Heart left ventricle (tissue), 16 donors: Measurements from ENCODE around the gene RPL5. TPM values are rescaled to one million over a fixed set of nuclear protein-coding genes. Genes with fewer than 3 reads are reported as not detected.

Experiments used
- ATAC-seq, 4 donors: fragments of 200-7000 bp; cut with Tn5 transposase; one replicate each; pipeline ENCODE4 v1.9.1; 2020 to 2022; ENCODE audit warnings: moderate library complexity in 4 of 4, mild to moderate bottlenecking in 3 of 4, moderate number of reproducible peaks in 1 of 4
- DNase-seq, 5 donors: peaks; one replicate each; pipeline ENCODE4 v3.0.0-alpha.2; 2020
- H3K27ac ChIP-seq, 12 donors: fragments of 200-600 bp; sonication (generic) in 4 of 12; one replicate each; pipeline versions ENCODE4 v1.5.0 to v1.8.0; 2016 to 2022; ENCODE audit warnings: mild to moderate bottlenecking in 2 of 12
- H3K27me3 ChIP-seq, 9 donors: fragments of 200-600 bp; sonication (generic) in 2 of 9; one replicate each; pipeline versions ENCODE4 v1.5.1 to v1.8.0; 2016 to 2022; ENCODE audit warnings: mild to moderate bottlenecking in 3 of 9
- H3K36me3 ChIP-seq, 9 donors: fragments of 200-600 bp; sonication (generic) in 2 of 9; one replicate each; pipeline versions ENCODE4 v1.5.0 to v1.8.0; 2018 to 2022; ENCODE audit warnings: mild to moderate bottlenecking in 2 of 9
- H3K4me1 ChIP-seq, 12 donors: fragments of 200-600 bp; sonication (generic) in 4 of 12; one replicate each; pipeline versions ENCODE4 v1.5.0 to v1.8.0; 2016 to 2022; ENCODE audit warnings: mild to moderate bottlenecking in 3 of 12
- H3K4me3 ChIP-seq, 12 donors: fragments of 200-600 bp; sonication (generic) in 4 of 12; one replicate each; pipeline versions ENCODE4 v1.5.0 to v1.8.0; 2017 to 2022; ENCODE audit warnings: mild to moderate bottlenecking in 9 of 12, moderate library complexity in 4 of 12
- H3K9me3 ChIP-seq, 12 donors: fragments of 200-600 bp; sonication (generic) in 4 of 12; one replicate each; pipeline versions ENCODE4 v1.5.0 to v1.8.0; 2016 to 2022; ENCODE audit warnings: mild to moderate bottlenecking in 1 of 12
- CTCF ChIP-seq, 12 donors: fragments of 200-600 bp; sonication (generic) in 4 of 12; IDR thresholded peaks; one replicate each; pipeline versions ENCODE4 v1.5.0 to v1.8.0; 2018 to 2022; ENCODE audit warnings: antibody characterized with exemption in 12 of 12, mild to moderate bottlenecking in 5 of 12
- POLR2A ChIP-seq, 2 donors: fragments of 450-650 bp; IDR thresholded peaks; one replicate each; pipeline ENCODE4 v1.6.1; 2017; ENCODE audit warnings: antibody characterized with exemption in 2 of 2, mild to moderate bottlenecking in 2 of 2, moderate library complexity in 2 of 2
- WGBS, 4 donors: extraction: QIAGEN DNeasy Blood & Tissue Kit in 2 of 4; methylation state at CpG; one replicate each; pipeline versions ENCODE4 v1.1.5 to v1.1.7; 2013 to 2018; 5-methylcytosine and 5-hydroxymethylcytosine counted together
- intact Hi-C, 10 donors: fragments of 100-400 bp; cut with DNase I; formaldehyde crosslinking; loops; one replicate each; pipeline versions ENCODE4 v1.11.1 to v1.14.2; 2022
- polyA plus RNA-seq, 2 donors: library from polyadenylated mRNA; stranded (reverse); fragments of 200-250 nt; gene quantifications; one replicate each; pipeline ENCODE4 v1.2.3, GENCODE V29; 2013
- total RNA-seq, 9 donors: library from RNA; depleted of rRNA in 2 of 9; stranded (reverse); fragments of >200 nt in 2 of 9; fragmentation: NEBNext Ultra II Directional in 3 of 9; extraction: Animal tissue kit (Norgen Biotek cat#: 25700) in 3 of 9; gene quantifications; one replicate each; pipeline versions ENCODE4 v1.1.0 to v1.2.4, GENCODE V29; 2016 to 2023
- donor health status: ischemic (EF 13 %, LVEDD 7.1; RV severe dilation, severe dysfunction).
- donor health status: healthy with polysubstance abuse.
- donor health status: DM: no; HTN: yes; CAD: no.
- donor health status: DM: no; HTN: no; CAD: no.
- donor health status: ischemic (EF 25% LVEDD 6.9; RV normal size, moderate dysfunction).
- donor health status: ischemic (EF 25% LVEDD 5.7; RV mildly dilated, moderate dysfunction).
- donor health status: healthy.
- donor health status: DM: yes; HTN: yes; CAD: no.
- donor health status: ischemic (EF 35%, LVEDD 5.7; RV mildly dilated, moderate dysfunction).
- donor health status: nonischemic (EF 11% LVEDD 7.7; RV severe dilation, severe dysfunction).
- donor health status: DM: yes; HTN: yes; CAD: no.
- donor health status: PGD.
- donor health status: ischemic (EF 29% LVEDD 5.4; RV normal size, mild dysfunction).
- donor health status: nonischemic (EF 23%, LVEDD 6.1; RV moderate dilation, normal function).

Gene RPL5
- total and polyA plus RNA-seq, 11 donors = 463 to 1,711 (median 644) TPM

- no peaks in the 10 kb centered on the region for H3K27me3 ChIP-seq
- peaks cover 0 to 17% (median 5%) of the 10 kb centered on the region in 12 donors for H3K4me1 ChIP-seq
- no peaks in the 10 kb centered on the region for H3K9me3 ChIP-seq
- TF ChIP-seq CTCF (IDR thresholded peaks at IDR 0.05) = no peak
- no peak for TF ChIP-seq POLR2A (IDR thresholded peaks at IDR 0.05)
- H3K4me3 ChIP-seq = no peak overlapping the region
- DNase-seq (no peak), ATAC-seq (no peak)
- H3K27ac ChIP-seq = peak overlapping the region; percentile 20 to 79 (median 52)
- intact Hi-C loops = loop anchor here in 2 of 10 donors (2.0 to 10.0 kb wide), 2 partner anchors 20 to 50 kb away; partner anchors contain the start of gene EVI5 (in 1 of the 2)
- WGBS, 4 donors = 75 to 91% (median 80%) methylated on average over 1 of the region's 1 CpG
- no peaks in the 10 kb centered on the region for H3K36me3 ChIP-seq
These were observed 26.6 kb upstream of the RPL5 start for GRCh38 chr1:92805216-92805615.

GRCh38 chr1:92808381-92808780 is 23.5 kb upstream of the RPL5 start:
- ATAC-seq (no peak), DNase-seq (no peak)
- TF ChIP-seq POLR2A (IDR thresholded peaks at IDR 0.05) = no peak
- no peak for TF ChIP-seq CTCF (IDR thresholded peaks at IDR 0.05)
- intact Hi-C loops = loop anchor here in 1 of 10 donors (10.0 kb wide), 1 partner anchor 54 kb away; no protein-coding TSS in a partner anchor
- Histone ChIP-seq H3K9me3 (no peaks in the 10 kb centered on the region), H3K4me1 (peaks cover 0 to 16% (median 5%) of the 10 kb centered on the region in 12 donors), H3K27ac (no peak overlapping the region), H3K36me3 (no peaks in the 10 kb centered on the region), H3K27me3 (no peaks in the 10 kb centered on the region), H3K4me3 (no peak overlapping the region)

- Histone ChIP-seq H3K27me3 (no peaks in the 10 kb centered on the region), H3K4me1 (no peaks in the 10 kb centered on the region), H3K36me3 (no peaks in the 10 kb centered on the region), H3K4me3 (no peak overlapping the region), H3K9me3 (no peaks in the 10 kb centered on the region), H3K27ac (no peak overlapping the region)
- intact Hi-C loops = loop anchor here in 6 of 10 donors (1.0 to 10.0 kb wide), 6 partner anchors 62 to 512 kb away; no protein-coding TSS in a partner anchor
- DNase-seq = no peak
- WGBS, 4 donors = 77 to 92% (median 82%) methylated on average over 2 of the region's 2 CpGs
- TF ChIP-seq POLR2A (IDR thresholded peaks at IDR 0.05) (no peak), CTCF (IDR thresholded peaks at IDR 0.05) (no peak)
- ATAC-seq = no peak
These were observed 15.1 kb upstream of the RPL5 start for GRCh38 chr1:92816732-92817131.

GRCh38 chr1:92817137-92817697 is 14.6 kb upstream of the RPL5 start:
- 65 to 74% (median 73%) methylated on average over 1 of the region's 1 CpG for WGBS, 4 donors
- no peaks in the 10 kb centered on the region for H3K27me3 ChIP-seq
- no peaks in the 10 kb centered on the region for H3K9me3 ChIP-seq
- no peaks in the 10 kb centered on the region for H3K36me3 ChIP-seq
- ATAC-seq (no peak), DNase-seq (no peak)
- no peak overlapping the region for H3K4me3 ChIP-seq
- no peak overlapping the region for H3K27ac ChIP-seq
- TF ChIP-seq CTCF (IDR thresholded peaks at IDR 0.05) (no peak), POLR2A (IDR thresholded peaks at IDR 0.05) (no peak)
- intact Hi-C loops = loop anchor here in 6 of 10 donors (1.0 to 10.0 kb wide), 6 partner anchors 62 to 512 kb away; no protein-coding TSS in a partner anchor
- no peaks in the 10 kb centered on the region for H3K4me1 ChIP-seq
